OCI-LY1 (cell line): Measurements from ENCODE around the gene SPAG4.

ENCODE experiments used
- H2AFZ ChIP-seq: fragments of 200-600 bp; sonication (generic), shearing (Covaris generic); 2 replicates; pipeline ENCODE4 v1.6.0; 2014; ENCODE audit warnings: antibody characterized with exemption, mild to moderate bottlenecking, low read length
- H3F3A ChIP-seq: fragments of 200-600 bp; sonication (generic), shearing (Covaris generic); 2 replicates; pipeline ENCODE4 v1.6.0; 2014; ENCODE audit warnings: mild to moderate bottlenecking, antibody characterized with exemption, low read length, moderate library complexity; ENCODE audit not compliant: insufficient read depth
- H3K27ac ChIP-seq: fragments of 200-600 bp; sonication (generic); 2 replicates; pipeline ENCODE4 v1.5.1; 2014; ENCODE audit warnings: low read length, mixed run types, mild to moderate bottlenecking, low read depth; ENCODE audit not compliant: poor library complexity, severe bottlenecking
- H3K27me3 ChIP-seq: fragments of 200-600 bp; sonication (generic); 2 replicates; pipeline ENCODE4 v1.6.0; 2014; ENCODE audit warnings: antibody characterized with exemption, mild to moderate bottlenecking, low read length, moderate library complexity; ENCODE audit not compliant: insufficient read depth
- H3K36me3 ChIP-seq: fragments of 200-600 bp; sonication (generic); 2 replicates; pipeline ENCODE4 v1.6.1; 2014; ENCODE audit warnings: mild to moderate bottlenecking, antibody characterized with exemption, low read length, moderate library complexity, mixed read lengths; ENCODE audit not compliant: insufficient read depth
- H3K4me1 ChIP-seq: fragments of 200-600 bp; sonication (generic); 2 replicates; pipeline ENCODE4 v1.5.1; 2014; ENCODE audit warnings: mild to moderate bottlenecking, low read length, moderate library complexity; ENCODE audit not compliant: insufficient read depth, severe bottlenecking
- H3K4me2 ChIP-seq: fragments of 200-600 bp; sonication (generic), shearing (Covaris generic); 2 replicates; pipeline ENCODE4 v1.6.1; 2014; ENCODE audit warnings: low read length
- H3K4me3 ChIP-seq: fragments of 200-600 bp; sonication (generic); 2 replicates; pipeline ENCODE4 v1.5.1; 2014; ENCODE audit warnings: low read length, low read depth, mild to moderate bottlenecking, mixed read lengths; ENCODE audit not compliant: poor library complexity, severe bottlenecking
- H3K79me2 ChIP-seq: fragments of 200-600 bp; shearing (Covaris generic); 2 replicates; pipeline ENCODE4 v1.6.1; 2016; ENCODE audit warnings: mixed run types, low read length, mixed read lengths; ENCODE audit not compliant: insufficient read depth
- H3K9ac ChIP-seq: fragments of 200-600 bp; sonication (generic), shearing (Covaris generic); 2 replicates; pipeline ENCODE4 v1.6.1; 2014; ENCODE audit warnings: mild to moderate bottlenecking, low read length, mixed read lengths
- H3K9me2 ChIP-seq: fragments of 200-600 bp; sonication (generic), shearing (Covaris generic); 2 replicates; pipeline ENCODE4 v1.6.1; 2014; ENCODE audit warnings: low read depth, mild to moderate bottlenecking, low read length, mixed read lengths
- H3K9me3 ChIP-seq: fragments of 200-600 bp; shearing (Covaris generic); 2 replicates; pipeline ENCODE4 v1.6.1; 2014; ENCODE audit warnings: low read length, mixed read lengths
- H4K20me1 ChIP-seq: fragments of 200-600 bp; sonication (generic), shearing (Covaris generic); 2 replicates; pipeline ENCODE4 v1.6.0; 2016; ENCODE audit warnings: mild to moderate bottlenecking, low read length; ENCODE audit not compliant: insufficient read depth
- CTCF ChIP-seq: fragments of 200-600 bp; sonication (generic), shearing (Covaris generic); IDR thresholded peaks from 2 replicates; pipeline ENCODE4 v1.5.1; 2017; ENCODE audit warnings: mild to moderate bottlenecking, antibody characterized with exemption, low read length, moderate library complexity, mixed read lengths
- EZH2 ChIP-seq: fragments of 200-600 bp; sonication (generic), shearing (Covaris generic); IDR thresholded peaks from 2 replicates; pipeline ENCODE4 v1.8.0; 2017; ENCODE audit warnings: borderline replicate concordance, mixed run types, mild to moderate bottlenecking, antibody characterized with exemption, low read length, moderate library complexity, mixed read lengths

The SPAG4 gene

GRCh38 chr20:35615667-35616464 is at the start of gene SPAG4:
Gene SPAG4, plus strand, starts transcription at chr20:35615829. Its CDS starts 175 bp downstream, at chr20:35616004.
- peaks cover 57% of the 10 kb centered on the region for H3K4me1 ChIP-seq
- H4K20me1 ChIP-seq: no peaks in the 10 kb centered on the region
- H3K27ac ChIP-seq: peak within 1 kb of the TSS; percentile 97
- H3K9me2 ChIP-seq: no peaks in the 10 kb centered on the region
- TF ChIP-seq CTCF (no peak), EZH2 (no peak)
- peak within 1 kb of the TSS; percentile 82 for H3K9ac ChIP-seq
- 0 out of 2 replicates have a peak, but pooled peaks cover 4% of the 10 kb centered on the region for H3F3A ChIP-seq
- H2AFZ ChIP-seq: no peak within 1 kb of the TSS
- peak within 1 kb of the TSS; percentile 99 for H3K4me2 ChIP-seq
- no peaks in the 10 kb centered on the region for H3K79me2 ChIP-seq
- no peaks in the 10 kb centered on the region for H3K9me3 ChIP-seq
- H3K4me3 ChIP-seq: peak within 1 kb of the TSS; percentile 82
- no peaks in the 10 kb centered on the region for H3K27me3 ChIP-seq
- no peaks in the 10 kb centered on the region for H3K36me3 ChIP-seq

DNA sequence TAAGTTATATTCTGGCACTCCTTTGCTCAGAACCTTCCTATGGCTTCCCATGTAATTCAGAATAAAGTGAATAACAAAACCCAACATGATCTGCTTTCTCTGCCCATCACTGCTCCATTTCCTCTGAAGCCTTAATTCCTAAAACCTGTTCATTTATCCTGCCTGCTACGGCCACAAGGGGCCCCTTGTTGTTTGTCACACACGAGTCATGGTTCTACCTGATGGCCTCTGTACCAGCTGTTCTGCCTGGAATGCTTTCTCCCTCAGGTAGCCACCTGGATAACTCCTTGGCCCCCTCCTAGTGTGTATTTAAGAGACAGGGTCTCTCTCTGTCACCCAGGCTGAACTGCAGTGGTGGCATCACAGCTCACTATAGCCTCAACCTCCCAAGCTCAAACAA is 47.0 kb upstream of the SPAG4 start:
- no peak overlapping the region for H2AFZ ChIP-seq
- H3K36me3 ChIP-seq: no peaks in the 10 kb centered on the region; the same call in 1 of the 2 replicates
- H3K4me3 ChIP-seq: no peak overlapping the region
- H3K9me2 ChIP-seq: no peaks in the 10 kb centered on the region
- H3K4me2 ChIP-seq: no peak overlapping the region
- H3K9me3 ChIP-seq: no peaks in the 10 kb centered on the region
- H3K4me1 ChIP-seq: no peaks in the 10 kb centered on the region
- no peaks in the 10 kb centered on the region for H3K27me3 ChIP-seq
- H3F3A ChIP-seq: no peaks in the 10 kb centered on the region
- H3K9ac ChIP-seq: no peak overlapping the region
- TF ChIP-seq EZH2 (no peak), CTCF (peak; percentile 47; the same call in 1 of the 2 replicates)
- H4K20me1 ChIP-seq: no peaks in the 10 kb centered on the region
- H3K79me2 ChIP-seq: no peaks in the 10 kb centered on the region
- H3K27ac ChIP-seq: no peak overlapping the region

GRCh38 chr20:35571555-35571954 is 44.1 kb upstream of the SPAG4 start:
- H3K4me1 ChIP-seq: no peaks in the 10 kb centered on the region
- TF ChIP-seq EZH2 (no peak), CTCF (no peak)

More at GRCh38 chr20:35571555-35571954, 44.1 kb upstream of the SPAG4 start:
- H3K36me3 ChIP-seq: no peaks in the 10 kb centered on the region; the same call in 1 of the 2 replicates
- H3K4me2 ChIP-seq: no peak overlapping the region
- H3K9me2 ChIP-seq: no peaks in the 10 kb centered on the region
- H3K9ac ChIP-seq: no peak overlapping the region
- H3K79me2 ChIP-seq: no peaks in the 10 kb centered on the region
- H3K4me3 ChIP-seq: no peak overlapping the region
- no peaks in the 10 kb centered on the region for H4K20me1 ChIP-seq
- no peaks in the 10 kb centered on the region for H3K27me3 ChIP-seq
- no peaks in the 10 kb centered on the region for H3F3A ChIP-seq
- H3K9me3 ChIP-seq: no peaks in the 10 kb centered on the region
- H2AFZ ChIP-seq: no peak overlapping the region
- no peak overlapping the region for H3K27ac ChIP-seq
